ENCODE measurements around the gene HMGCL. TPM values are rescaled to one million over a fixed set of nuclear protein-coding genes. Genes with fewer than 3 reads are reported as not detected.
A peak's percentile ranks its signal among the peaks of the same experiment; 100 is the strongest.

HMGCL gene
- total and polyA plus RNA-seq, 2 of the 13 experiments (the other 11 are each of a cell fraction or from before 2014, with no cell fraction given) = 21.3 to 41.4 TPM

- no peak for TF ChIP-seq ETS1 (CRISPR knock-in tag; IDR thresholded peaks at IDR 0.05)
- TF ChIP-seq AGO1 (IDR thresholded peaks at IDR 0.05; ENCODE audit: low read depth, low read length, poor library complexity, severe bottlenecking) = no peak
- TF ChIP-seq RFX1 (IDR thresholded peaks at IDR 0.05) = no peak
- no peak for TF ChIP-seq ZNF205 (CRISPR knock-in tag; IDR thresholded peaks at IDR 0.05)
- TF ChIP-seq JDP2 (CRISPR knock-in tag; IDR thresholded peaks at IDR 0.05; ENCODE audit: borderline replicate concordance) = no peak
- no peak; the same call in 1 of the 2 replicates for TF ChIP-seq ZNF543 (CRISPR knock-in tag; IDR thresholded peaks at IDR 0.05)
- TF ChIP-seq PRPF4 (IDR thresholded peaks at IDR 0.05; ENCODE audit: low read depth, low read length, poor library complexity, severe bottlenecking) = no peak
- TF ChIP-seq KDM4B (CRISPR knock-in tag; IDR thresholded peaks at IDR 0.05) = no peak
- TF ChIP-seq ZBTB4 (CRISPR knock-in tag; IDR thresholded peaks at IDR 0.05; ENCODE audit: borderline replicate concordance) = no peak
- peak; percentile 61; the same call in 1 of the 2 replicates for TF ChIP-seq DMAP1 (CRISPR knock-in tag; IDR thresholded peaks at IDR 0.05)
- TF ChIP-seq WIZ (CRISPR knock-in tag; IDR thresholded peaks at IDR 0.05) = no peak
- no peak for TF ChIP-seq ZNF292 (CRISPR knock-in tag; IDR thresholded peaks at IDR 0.05; ENCODE audit: borderline replicate concordance, low read depth)
- no peak for TF ChIP-seq BCL6 (CRISPR knock-in tag; IDR thresholded peaks at IDR 0.05)
- peak; percentile 42; the same call in 1 of the 2 replicates for TF ChIP-seq EEA1 (CRISPR knock-in tag; IDR thresholded peaks at IDR 0.05; ENCODE audit: borderline replicate concordance)
- no peak for TF ChIP-seq ZNF318 (CRISPR knock-in tag; IDR thresholded peaks at IDR 0.05)
- no peak for TF ChIP-seq HDAC6 (IDR thresholded peaks at IDR 0.05; ENCODE audit: low read depth, low read length)
These were observed 25.4 kb downstream of the HMGCL start (continued) for GRCh38 chr1:23799570-23800399.
